HG03139 (cell line): ENCODE results near the gene TSGA10IP.

ENCODE experiments used
- ATAC-seq: cut with Tn5 transposase; IDR thresholded peaks from one replicate; pipeline ENCODE4 v1.9.1; 2021; ENCODE audit not compliant: unreplicated experiment

The TSGA10IP gene

DNA sequence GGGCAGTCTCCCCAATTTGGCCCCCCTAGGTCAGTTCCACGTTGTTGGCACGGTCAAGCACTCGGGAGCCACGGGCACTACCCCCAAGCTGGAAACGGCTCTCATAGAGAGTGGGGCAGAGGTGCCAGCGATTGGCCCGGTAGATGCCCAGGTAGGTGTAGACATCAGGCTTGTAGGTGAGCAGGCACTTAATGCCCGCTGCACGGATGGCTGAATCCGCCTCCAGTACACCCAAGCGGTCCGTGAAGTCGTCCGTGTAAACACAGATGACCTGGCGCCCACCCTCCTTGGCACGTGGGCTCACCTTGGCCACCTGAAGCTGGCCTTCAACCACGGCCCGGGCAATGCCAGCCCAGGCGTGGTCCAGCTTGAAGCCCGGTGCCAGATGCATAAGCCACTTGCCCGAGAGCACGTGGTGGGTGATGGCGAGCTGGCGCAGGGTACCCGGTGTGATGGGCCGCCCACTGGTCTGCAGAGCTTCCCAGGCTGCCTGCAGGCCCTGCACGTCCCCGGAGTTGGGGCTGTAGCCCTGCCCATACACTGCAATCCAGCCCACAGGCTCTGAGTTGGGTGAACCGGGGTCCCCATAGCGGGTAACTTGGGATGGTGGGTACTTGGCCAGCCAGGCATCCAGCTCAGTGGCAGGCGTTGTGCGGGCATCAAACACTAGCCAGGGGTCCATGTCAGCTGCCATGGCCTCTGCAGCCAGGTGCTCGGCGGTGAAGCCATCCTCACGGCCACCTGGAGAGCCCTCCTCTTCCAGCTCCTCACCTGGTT, 27.7 kb upstream of the TSGA10IP start:
- no peak for ATAC-seq

DNA sequence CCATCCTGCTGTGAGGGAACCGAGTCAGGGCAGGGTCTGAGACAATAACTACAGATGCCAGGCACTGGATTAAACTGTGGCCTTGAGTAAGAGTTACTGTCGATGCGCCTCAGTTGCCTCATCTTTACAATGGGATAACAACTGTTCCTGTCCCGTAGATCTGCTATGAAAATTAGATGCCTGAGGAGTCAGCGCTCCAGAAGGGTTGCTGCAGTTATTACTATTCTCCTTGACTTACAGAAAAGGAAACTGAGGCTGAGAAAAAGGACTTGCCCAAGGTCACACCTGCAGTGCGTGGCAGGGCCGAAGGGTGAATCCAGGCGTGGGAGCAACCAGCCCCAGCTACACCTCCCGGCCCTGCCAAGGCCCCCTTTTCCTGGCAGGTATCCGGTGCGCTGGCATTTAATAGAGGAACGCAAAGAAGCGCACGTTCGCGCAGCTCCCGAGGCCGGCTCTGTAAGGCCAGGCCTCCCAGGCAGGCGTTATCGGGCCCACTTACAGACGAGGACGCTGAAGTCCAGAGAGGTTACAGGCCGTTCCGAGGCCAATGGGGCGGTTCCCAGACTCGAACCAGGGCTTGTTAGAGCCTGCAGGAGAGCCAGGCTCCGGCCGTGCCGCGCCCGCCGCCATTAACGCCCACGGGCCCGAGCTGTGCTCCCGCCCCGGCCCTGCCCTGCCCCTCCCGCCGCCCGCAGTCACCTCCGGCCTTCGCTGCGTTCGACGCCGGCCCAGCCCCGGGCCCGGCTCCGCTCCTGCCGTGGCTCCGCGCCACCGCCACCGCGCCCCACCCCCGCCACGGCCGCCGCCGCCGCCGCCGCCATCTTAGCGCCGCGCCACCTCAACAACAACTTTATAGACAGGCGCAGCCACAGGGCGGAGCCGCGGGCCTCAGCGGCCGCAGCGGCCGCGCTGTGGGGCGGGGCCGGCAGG, 26.8 kb upstream of the TSGA10IP start, which contains the start of gene C11orf68:
C11orf68 (minus strand) TSS at position 852 of the 930 bp plus-strand sequence; CDS start at position 821, 31 bp downstream.
- ATAC-seq: peak; percentile 44

DNA sequence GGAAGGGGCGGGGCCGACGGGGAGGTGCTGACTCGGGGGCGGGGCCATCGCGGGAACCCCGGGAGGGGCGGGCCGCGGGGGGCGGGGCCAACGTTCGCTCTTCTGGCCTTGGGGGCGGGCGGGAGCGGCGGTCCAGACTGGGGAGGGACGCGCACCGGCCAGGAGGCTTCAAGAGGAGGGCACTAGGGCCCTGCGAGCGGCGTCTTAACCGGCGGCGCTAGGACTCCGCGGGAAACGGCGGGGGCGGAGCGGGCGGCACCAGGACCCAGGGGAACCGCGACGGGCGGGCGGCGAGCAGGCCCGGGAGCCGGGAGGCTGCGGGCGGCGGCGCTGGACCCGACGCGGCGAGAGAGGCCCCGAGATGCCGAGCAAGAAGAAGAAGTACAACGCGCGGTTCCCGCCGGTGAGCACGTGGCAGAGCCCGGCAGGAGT, 26.1 kb upstream of the TSGA10IP start, which contains the start of gene DRAP1:
DRAP1 (plus strand) TSS at position 286 of the 432 bp plus-strand sequence; CDS start at position 362, 76 bp downstream.
- peak; percentile 76 for ATAC-seq

DNA sequence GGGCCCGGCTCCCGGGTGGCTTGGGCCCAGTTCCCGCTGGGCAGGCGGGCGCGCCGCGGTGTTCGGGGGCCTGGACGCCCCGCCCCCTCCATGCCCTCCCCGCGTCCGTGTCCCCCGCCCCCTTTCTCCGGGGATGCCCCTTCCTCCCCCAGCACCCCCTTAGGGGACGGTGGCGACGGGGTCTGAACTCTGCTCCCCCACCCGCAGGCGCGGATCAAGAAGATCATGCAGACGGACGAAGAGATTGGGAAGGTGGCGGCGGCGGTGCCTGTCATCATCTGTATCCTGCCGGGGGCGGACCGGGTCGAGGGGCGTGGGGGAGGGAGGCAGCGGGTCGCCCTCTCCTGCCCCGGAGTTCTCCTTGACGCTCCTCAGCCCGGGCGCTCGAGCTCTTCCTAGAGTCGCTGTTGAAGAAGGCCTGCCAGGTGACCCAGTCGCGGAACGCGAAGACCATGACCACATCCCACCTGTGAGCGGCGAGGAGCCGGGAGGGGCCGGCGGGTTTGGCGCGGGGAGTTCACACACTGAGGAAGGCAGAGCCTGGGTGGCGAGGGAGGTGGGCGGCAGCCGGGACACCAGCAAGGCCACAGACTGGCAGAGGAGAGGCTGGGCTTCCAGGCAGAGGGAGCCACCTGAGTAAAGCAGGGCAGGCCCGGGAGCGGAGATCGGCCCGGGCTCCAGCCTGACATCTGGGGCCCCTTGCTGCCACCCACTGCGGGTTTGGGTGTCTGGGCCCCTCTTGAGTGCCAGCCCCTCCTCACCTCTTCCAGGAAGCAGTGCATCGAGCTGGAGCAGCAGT, 25.5 kb upstream of the TSGA10IP start:
- peak; percentile 12 for ATAC-seq

DNA sequence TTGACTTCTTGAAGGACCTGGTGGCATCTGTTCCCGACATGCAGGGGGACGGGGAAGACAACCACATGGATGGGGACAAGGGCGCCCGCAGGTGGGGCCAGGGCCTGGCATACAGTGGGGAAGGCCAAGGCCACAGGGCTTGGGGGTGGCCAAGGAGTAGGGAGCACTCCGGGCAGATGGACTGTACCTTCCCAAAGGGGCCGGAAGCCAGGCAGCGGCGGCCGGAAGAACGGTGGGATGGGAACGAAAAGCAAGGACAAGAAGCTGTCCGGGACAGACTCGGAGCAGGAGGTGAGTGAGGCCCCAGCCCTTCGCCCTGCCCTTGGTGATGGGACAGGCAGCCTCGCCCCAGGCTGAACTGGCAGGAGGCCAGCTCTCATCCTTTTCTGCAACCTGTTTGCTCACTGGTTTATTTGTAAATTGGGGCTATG, 24.9 kb upstream of the TSGA10IP start:
- ATAC-seq: no peak

DNA sequence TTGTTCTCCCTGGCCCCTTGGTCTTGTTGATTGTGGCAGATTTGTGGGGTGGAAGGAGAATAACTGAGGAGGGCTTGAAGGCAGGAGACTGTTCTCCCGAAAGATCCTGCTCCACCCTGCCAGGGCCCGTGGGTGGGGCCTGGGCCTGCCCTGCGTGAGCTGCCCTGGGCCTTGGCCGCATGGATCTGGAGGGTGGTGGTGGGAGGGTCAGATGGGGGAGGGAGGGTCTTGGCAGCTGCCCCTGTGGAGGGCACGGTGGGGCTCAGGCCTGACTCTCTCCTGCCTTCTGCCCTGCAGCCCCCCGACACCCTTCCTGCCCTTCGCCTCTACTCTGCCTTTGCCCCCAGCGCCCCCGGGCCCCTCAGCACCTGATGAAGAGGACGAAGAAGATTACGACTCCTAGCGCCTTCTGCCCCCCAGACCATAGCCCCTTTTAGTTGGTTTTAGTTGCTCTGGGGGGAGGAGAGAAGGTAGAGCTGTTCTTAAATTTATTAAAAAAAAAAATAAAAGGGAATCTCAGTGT, 24.2 kb upstream of the TSGA10IP start:
- no peak for ATAC-seq

DNA sequence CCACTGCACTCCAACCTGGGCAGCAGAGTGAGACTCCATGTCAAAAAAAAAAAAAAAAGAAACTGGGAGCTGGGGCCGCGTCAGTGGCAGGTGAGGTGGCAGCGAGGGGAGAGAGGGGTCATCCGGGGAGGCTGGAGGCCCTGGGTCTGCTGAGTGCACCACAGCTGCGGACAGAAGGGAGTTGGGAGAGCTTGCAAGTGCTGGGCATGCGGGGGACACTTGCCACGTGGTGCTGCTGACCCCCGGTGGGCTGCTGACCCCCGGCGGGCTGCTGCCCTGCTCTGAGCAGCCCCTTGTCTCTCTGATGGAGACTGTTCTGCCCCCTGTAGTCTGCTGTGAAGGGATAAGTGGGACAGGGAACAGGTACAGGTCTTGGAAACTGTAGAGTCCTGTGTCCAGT, 23.4 kb upstream of the TSGA10IP start:
- no peak for ATAC-seq

DNA sequence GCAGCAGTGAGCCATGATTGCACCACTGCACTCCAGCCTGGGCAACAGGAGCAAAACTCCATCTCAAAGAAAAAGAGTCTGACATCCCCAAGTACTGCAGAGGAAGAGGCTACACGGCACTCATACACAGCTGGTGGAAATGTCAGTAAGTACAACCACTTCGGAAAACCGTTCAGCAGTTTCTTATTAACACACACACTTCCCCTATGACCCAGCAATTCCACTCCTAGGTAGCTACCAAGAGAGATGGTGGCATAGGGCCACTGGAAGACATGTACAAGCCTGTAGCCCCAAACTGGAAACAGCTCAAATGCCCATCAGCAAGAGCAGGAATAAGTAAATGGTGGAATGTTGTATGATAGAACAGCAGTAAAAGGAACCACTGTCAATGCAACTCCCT, 22.7 kb upstream of the TSGA10IP start:
- no peak for ATAC-seq

DNA sequence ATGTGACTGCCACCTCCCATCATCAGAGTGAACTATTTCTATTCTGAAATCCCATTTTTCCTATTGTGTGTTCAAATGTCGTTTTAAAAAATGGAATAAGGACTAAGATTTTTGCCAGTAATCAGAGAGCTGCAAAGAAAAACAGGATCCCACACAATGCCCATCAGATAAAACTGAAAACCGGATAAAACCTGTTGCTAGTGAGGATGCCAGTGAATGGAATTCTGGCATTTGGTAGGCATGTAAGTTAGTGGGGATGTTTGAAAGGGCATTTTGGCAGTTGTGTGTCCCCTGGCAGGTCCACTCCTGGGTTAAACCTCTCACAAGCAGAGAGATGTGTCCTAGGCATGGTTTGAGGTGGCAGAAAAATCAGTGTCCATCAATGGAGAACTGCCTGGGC, 19.9 kb upstream of the TSGA10IP start:
- no peak for ATAC-seq

DNA sequence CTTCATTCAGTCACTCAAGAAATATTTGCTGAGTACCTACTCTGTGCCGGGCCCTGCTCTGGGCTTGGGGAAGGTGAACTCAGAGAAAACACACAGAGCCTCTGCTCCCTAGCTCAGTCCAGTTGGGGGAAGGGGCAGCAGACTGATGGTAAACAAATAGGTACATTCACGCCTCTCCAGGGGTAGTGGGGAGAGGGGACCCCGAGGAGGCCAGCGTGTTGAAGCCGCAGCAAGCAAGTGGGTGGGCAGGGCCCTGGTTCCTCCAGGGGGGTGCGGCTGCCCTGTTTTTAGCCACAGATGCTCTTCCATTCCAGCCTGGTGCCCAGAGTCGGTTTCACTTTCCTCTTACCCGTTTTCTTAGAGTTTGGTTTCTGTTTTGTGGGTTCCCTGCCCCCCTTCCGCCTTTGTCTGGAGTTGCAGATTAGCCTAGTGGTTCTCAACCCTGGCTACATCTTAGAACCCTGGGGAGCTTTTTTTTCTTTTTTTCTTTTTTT, 17.3 kb upstream of the TSGA10IP start:
- peak; percentile 76 for ATAC-seq

DNA sequence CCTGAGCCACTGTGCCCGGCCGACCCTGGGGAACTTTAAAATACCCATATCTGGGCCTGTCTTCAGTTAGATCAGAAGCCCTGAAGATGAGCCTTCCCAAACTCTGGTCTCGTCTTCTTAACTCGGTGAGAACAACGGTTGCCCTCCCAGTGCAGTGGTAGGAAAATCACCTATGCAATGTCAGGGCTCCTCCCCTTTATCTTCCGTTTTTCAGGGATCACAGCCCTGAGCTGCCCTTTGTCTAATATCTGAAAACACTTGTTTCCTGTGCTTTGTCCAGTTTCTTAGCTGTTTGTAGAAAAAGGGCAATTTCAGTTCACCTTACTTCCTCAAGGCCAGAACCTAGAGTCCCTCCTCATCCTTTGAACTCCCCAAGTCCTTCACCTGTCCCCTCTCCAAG, 16.6 kb upstream of the TSGA10IP start:
- no peak for ATAC-seq

DNA sequence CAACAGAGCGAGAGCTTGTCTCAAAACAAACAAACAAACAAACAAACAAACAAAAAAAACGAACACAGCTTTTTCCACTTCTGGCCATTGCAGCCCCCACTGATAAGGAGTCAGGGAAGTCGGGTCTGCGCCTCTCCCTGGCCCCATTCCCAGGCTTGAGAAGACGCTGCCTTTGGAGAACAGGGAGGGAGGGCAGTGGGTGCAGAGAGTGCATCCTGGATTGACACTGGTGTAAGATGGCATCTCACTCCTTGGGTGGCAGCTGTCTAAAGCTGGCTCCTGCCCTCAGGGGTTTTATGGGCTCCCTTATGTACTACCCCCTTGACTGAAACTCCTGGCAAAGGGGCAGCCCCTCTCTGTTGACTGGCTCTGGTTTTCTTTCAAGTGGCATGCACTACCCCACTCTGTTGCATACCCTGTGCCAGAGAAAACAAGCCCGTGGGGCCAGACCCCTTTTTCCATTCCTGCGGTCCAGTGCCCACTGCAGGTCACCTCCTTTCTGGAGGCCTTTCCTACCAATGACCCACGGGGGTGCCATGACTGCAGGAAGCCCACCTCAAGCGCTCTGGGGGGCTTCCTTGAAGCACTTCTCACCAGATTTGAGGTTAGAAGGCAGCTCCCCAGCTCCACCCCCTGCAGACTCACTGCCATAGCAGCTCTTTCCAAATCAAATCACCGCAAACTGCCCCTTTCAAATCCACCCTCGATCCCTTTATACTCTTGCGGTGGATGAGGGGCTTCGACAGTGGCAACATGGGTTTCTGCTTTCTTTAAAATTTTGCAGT, 13.3 kb upstream of the TSGA10IP start:
- ATAC-seq: no peak

DNA sequence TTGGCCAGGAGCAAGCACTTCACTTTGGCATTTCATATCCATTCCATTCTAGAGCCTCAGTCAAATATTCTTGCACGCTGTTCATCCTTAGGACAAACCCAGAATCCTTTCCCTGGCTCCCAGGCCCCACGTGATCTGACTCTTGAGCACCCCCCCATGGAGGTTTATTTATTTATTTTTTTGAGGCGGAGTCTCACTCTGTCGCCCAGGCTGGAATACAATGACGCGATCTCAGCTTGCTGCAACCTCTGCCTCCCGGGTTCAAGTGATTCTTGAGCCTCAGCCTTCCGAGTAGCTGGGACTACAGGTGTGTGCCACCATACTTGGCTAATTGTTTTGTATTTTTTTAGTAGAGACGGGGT, 12.7 kb upstream of the TSGA10IP start:
- no peak for ATAC-seq

DNA sequence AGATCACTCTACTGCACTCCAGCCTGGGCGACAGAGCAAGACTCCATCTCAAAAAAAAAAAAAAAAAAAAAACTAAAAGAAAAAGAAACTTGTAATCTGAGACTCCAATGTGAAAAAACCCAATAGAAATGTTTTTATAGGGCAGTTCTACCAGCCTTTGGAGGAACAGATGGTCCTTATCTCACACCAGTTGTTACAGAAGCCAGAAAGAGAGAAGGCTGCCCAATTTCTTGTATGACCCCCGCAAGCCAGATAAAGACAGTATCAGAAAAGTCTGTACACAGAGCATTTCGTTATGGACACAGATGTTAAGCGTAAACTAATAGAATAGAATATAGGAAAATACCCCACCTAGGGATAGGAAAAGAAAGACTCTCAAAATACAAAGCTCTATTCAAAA, 11.3 kb upstream of the TSGA10IP start:
- no peak for ATAC-seq

DNA sequence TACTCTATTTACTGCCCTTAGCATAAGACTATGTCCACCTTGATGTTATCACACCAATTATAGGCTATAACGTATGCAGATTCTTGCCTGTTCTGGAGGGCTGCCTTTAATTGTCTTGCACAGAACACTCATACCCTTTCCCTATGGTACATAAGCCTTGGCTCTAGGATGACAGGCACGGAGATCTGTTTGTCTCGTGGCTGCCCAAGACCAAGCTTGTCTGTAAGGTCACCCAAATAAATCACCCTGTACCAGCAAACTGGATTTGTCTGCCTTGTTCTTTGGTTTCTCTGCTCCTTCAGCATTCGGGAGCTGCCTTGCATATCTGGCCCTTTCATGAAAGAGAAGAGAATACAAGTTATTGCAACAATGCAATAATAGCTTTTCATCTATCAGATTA, 7.5 kb upstream of the TSGA10IP start:
- ATAC-seq: no peak

DNA sequence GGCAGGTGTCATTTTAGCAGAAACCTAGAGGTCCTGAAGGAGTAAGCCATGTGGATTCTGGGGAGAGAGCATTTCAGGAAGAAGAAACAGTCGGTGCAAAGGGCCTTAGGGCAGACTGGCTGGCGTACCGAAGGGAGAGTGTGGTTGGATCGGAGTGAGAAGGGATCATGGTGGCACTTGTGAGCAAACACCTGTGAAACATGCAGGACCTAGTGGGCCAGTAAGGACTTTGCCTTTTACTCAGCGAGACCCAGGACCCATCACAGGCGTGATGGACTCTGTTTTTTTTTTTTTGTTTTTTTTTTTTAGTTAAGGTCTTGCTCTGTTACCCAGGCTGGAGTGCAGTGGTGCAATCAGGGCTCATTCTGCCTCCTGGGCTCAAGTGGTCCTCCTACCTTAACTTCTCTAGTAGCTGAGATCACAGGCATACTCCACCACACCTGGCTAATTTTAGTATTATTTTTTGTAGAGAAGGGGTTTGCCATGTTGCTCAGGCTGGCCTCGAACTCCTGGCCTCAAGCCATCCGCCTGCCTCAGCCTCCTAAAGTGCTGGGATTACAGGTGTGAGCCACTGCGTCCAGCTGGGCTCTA, 3.5 kb upstream of the TSGA10IP start:
- ATAC-seq: no peak

DNA sequence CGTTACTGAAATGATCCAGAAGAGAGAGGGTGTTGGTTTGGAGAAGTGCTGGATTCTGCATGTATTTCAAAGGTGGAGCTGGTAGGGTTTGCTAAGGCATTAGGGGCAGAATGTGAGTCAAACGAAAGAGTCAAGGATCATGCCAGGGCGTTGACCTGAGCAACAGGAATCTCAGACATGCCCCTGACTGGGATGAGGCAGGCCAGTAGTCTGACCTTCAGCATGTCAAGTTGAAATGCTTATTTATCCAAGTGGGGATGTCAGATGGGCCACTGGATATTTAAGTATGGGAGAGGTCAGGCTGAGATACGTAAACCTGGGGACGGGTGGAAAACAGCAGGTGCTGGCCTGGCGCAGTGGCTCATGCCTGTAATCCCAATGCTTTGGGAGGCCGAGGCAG, 2.7 kb upstream of the TSGA10IP start:
- ATAC-seq: no peak

DNA sequence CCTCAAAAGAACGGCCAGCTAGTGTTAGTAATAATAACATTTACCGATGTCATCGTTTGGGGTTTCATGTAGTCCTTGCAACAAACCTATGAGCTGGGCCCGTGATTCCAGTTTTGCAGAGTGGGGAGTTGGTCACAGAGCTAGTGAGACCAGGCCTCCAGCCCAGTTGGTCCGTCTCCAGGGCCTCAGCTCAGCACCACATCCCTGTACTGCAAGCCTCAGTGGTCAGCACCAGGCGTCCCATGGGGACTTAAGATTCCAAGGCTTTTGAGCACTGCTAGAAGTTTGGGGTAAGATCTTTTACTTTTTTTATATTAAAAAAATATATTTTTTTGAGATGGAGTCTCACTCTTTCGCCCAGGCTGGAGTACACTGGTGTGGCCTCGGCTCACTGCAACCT, 1.1 kb upstream of the TSGA10IP start:
- no peak for ATAC-seq

DNA sequence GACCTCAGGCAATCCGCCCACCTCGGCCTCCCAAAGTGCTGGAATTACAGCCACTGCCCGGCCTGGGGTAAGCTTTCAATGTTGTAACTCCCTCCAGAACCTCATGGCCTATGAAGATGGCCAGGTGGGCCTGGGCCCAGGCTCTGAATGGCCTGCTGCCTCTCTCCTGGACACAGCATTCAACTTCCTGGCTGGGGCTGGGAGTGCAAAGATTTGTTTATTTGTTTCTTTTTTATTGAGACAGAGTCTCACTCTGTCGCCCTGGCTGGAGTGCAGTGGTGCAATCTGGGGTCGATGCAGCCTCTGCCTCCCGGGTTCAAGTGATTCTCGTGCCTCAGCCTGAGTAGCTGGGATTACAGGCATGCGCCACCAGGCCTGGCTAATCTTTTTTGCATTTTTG, 513 bp upstream of the TSGA10IP start:
- no peak for ATAC-seq
